ENCODE results near the gene GLCCI1.

GRCh38 chr7:7946486-7946885, 22.1 kb upstream of the GLCCI1 start:
- TF ChIP-seq MAX (IDR thresholded peaks at IDR 0.05; ENCODE audit: insufficient read depth, insufficient read length), result no peak
- TF ChIP-seq CTCF (IDR thresholded peaks at IDR 0.05; ENCODE audit: extremely low read depth in 1 of 2, insufficient read depth in 1 of 2, low read depth in 1 of 2, low read length in 2 of 2), result no peak
- no peak for TF ChIP-seq POLR2AphosphoS5 (IDR thresholded peaks at IDR 0.05; ENCODE audit: insufficient read depth, low read depth, low read length)
- no peak for TF ChIP-seq MYC (IDR thresholded peaks at IDR 0.05; ENCODE audit: low read depth, low read length)
- no peak for TF ChIP-seq POLR2A (IDR thresholded peaks at IDR 0.05; ENCODE audit: low read depth, low read length)
- no peak for TF ChIP-seq FOS (IDR thresholded peaks at IDR 0.05; ENCODE audit: borderline replicate concordance, insufficient read depth, low read length)
- no peak for TF ChIP-seq JUN (IDR thresholded peaks at IDR 0.05; ENCODE audit: borderline replicate concordance, insufficient read depth, insufficient read length, low read depth)
